Activated CD8-positive, alpha-beta memory T cell treated with anti-CD3 and anti-CD28 coated beads, Interleukin-2, amount 50 U/mL, for 48 hours (primary cell): Measurements from ENCODE around the gene DPEP1.

ENCODE experiments used
- DNase-seq: peaks from one replicate; pipeline ENCODE4 v3.0.0-alpha.2; 2020

Gene DPEP1

DNA sequence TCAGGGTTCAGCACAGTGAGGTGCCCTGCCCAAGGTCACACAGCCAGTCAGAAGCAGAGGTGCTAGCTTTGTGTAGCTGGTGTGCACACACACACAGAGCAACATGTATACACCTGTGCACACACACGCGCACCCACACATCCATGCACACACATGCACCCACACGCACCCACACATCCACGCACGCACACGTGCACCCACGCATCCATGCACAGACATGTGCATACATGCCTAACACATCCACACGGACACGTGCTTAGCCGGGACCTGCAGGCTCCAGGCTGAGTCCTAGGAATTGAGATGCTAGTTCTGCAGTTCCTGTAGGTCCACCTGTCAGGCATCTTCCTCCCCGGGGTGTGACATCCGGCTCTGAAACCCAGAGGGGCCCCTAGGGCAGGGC is 13.0 kb upstream of the DPEP1 start:
- no peak for DNase-seq

DNA sequence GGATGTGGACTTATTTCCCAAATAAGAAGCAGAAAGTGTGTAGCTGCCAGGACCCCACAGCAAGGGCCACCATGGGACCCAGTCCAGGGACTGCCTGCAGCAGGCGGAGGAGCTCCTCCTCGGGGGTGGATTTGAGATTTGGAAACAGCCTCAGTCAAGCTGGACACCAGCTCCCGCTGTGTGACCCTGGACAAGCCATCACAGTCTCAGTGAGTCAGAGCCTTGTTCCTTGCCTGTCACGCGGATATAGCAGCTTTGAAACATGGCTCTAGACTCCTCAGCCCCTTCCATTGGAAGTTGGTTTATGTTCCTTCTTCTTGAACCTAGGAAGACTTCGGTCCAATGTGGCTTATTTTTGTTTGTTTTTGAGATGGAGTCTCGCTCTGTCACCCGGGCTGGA is 12.5 kb upstream of the DPEP1 start:
- DNase-seq = no peak

DNA sequence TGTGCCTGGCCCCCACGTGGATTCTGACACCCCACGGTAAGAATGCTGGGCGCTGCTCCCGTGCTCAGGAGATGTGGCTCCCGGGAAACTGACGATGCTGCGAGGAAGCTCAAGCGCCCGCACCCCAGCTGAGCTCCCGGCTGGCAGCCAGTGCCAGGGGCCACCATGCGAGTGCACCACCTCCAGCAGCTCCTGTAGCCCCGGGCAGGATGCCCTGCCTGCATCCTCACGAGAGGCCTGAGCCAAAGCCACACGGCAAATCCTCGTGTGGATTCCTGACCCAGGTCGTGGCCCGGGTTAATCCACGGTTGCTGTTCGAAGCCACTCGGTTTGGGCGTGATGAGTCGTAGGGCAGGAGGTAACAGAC is 11.6 kb upstream of the DPEP1 start:
- DNase-seq = no peak

DNA sequence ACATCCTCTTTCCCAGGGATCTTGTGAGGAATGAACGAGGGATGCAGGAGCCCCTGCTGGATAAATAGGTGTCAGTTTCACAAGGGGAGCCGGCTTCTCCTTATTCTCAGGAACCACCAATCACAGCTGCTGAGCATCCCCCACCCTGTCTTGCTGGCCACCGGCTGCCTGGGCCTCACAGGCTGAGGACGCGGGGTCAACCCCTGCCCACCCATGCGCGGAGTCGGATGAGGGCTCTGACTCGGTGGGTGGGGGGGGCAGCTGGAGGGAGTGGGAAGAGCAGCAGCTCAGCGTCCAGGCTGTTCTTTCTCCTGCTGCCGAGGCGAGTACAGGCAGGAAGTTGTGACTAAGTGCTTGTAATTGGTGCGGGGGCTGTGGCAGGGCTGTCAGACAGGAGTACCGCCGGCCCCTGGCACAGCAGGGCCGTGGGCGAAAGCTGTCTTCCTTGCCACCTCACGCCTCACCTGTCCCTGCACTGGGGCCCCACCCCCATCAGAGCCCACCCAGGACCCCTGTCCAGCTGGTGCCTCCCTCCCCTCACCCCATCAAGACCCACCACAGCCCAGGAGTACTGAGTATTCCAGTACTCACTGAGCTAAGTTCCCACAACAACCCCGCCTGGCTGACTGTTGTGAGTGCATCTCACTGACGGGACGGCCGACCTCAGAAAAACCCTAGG is 11.0 kb upstream of the DPEP1 start:
- DNase-seq = peak; percentile 78

DNA sequence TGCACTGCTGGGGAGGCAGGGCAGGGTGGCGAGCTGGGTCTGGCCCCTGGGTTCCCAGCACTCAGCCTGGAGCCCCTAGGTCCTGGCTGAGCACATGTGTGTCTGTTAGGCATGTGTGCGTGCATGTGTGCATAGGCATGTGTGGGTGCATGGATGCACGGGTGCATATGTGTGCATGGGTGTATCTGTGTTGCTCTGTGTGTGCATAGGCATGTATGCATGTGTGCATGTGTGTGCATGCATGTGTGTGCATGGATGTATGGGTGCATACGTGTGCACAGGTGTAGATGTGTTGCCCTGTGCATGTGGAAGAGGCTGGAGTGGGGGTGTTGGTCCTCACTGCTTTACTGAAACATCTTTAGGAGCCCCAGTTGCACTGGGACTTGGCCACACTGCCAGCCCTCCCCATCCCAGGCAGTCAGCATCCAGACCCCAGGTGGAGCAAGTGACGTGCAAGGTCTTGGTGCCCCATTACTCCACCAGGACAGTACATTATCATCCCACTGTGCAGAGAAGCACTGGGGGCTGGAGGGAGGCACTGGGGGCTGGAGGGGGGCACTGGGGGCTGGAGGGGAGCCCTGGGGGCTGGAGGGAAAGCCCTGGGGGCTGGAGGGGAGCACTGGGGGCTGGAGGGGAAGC is 10.4 kb upstream of the DPEP1 start:
- DNase-seq = no peak

DNA sequence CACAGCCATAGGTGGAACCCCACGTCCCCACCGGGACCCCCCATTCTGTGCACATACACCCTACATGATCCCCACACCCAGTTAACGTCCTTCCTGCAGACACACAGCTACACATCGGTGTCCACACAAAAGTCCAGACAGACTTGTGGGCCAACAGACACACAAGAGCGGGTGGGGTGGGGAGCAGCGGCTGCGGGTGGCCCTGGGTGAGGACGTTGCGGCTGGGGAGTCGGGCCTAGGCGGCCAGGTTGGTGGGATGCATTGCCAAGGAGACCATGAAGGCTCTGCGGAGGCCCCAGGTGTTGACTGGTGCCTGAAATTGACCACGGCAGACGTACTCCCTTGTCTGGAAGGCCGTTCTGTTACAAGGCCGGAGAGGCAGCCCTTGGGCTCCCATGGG is 8.7 kb upstream of the DPEP1 start:
- DNase-seq = no peak

DNA sequence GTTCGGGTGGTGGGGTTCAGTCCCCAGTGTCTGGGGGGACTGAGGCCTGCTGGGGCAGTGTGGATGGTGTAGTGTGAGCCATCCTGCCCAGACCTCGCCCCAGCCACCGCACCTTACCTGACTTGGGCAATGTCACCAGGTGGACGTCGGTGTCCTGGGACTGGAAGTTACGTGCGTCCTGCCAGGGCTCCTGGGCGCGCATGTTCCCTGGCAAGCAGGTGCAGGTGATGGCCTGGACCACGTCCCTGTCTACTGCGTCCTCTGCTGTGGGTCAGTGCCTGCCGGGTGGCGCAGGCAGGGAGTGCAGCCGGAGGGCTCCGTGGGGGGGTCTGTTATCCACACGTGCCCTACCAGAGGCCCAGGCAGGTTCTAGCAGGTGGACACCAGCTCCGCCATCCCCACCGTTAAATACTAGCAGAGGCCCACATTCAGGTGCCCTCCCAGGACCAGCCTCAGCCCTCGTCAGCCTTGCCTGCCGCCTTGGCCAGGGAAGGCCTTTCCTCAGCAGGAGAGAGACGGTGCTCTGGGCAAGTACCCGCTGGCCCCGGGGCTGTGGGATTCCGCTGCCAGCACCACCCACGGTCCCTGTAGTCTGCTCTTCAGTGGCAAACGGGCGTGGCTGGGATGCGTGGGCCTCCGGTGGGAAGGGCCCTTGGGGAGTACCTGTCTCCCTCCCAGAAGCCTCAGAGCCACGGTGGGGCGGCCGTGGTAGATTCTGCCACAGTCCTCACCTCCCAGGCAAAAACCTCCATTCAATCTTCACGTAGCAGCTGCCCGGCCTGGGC is 8.1 kb upstream of the DPEP1 start:
- DNase-seq = no peak

DNA sequence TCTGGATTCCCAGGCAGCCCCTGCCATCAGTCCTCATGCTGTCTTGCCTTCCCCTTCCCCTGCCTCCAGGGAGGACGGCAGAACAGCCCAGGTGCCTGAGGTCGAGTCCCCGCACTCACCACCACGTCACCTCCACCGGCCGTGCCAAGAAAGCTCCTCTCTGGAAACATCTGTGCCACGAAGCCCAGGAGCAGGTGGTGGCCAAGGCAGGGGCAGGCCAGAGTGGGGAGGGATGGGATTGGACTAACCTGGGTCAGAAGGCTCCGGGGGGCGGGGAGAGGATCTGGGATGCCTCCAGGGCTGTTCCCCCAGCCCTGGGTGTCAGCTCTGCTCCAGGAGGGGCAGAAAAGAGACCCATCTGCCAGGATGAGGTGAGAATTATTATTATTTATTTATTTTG is 7.4 kb upstream of the DPEP1 start:
- no peak for DNase-seq

DNA sequence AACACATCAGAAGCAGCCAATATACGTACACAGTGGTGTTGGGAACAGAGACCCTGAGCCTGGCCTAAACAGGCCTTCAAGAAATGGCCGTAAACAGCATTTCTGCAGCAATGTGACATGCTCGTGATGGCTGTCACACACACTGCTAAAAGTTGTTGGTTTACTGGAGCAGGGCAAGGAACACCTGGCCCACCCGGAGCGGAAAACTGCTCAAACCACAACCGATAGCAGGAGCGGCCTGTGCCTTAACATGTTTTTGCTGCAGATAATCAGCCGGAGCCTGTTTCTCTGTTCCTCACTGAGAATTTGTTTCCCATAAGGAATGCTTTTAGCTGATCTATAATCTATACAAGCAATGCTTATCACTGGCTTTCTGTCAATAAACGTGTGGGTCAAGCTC is 6.0 kb upstream of the DPEP1 start:
- DNase-seq = no peak

DNA sequence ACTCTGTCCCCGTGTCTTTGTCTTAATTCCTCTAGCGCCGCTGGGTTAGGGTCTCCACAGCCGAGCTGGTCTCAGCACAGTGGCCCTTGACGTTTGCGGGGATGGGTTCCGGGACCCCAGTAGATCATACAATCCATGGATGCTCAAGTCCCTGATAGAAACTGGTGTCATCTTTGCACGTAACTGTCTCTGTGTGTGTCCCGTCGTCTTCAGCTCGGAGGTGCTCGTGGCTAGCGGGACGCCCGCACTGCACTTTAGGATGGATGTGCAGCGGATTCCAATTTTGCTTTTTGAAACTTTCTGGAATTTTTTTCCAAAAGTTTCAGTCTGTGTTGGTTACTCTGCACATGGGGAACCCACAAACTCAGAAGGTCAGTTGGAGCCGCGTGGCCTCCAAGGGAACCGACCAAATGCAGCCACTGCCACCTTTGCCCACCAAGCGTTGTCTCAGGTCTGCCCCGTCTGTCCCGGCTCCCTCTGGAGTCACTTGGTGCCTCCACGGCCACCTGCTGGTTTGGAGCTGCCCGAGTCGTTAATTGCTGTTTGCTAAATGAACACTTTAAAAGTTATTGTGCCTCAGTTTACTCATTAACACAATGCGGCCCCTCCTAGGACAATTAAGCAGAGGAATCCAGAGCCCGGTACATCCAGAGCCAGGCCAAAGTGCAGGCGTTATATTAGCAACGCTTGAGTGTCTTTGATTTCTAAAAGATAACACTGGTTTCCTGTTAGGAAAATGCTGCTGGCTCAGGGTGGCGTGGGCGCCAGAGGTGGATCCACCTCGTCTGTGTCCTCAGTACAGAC is 5.3 kb upstream of the DPEP1 start:
- no peak for DNase-seq

DNA sequence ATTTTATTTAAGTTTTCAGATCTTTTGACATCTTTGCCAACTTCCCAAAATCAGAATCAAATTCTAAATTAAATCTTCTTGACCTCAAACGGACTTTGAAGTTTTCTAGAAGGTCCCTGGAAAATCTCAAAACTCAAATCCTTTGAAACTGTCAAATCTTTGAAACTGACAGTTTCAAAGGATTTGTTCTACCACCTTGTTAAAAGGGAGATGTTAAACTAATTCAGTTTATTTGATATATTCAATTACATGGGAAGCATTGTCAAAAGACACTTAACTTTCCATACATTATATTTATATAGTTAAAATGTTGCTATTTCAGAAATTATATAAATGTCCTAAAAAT is 3.4 kb upstream of the DPEP1 start:
- no peak for DNase-seq

DNA sequence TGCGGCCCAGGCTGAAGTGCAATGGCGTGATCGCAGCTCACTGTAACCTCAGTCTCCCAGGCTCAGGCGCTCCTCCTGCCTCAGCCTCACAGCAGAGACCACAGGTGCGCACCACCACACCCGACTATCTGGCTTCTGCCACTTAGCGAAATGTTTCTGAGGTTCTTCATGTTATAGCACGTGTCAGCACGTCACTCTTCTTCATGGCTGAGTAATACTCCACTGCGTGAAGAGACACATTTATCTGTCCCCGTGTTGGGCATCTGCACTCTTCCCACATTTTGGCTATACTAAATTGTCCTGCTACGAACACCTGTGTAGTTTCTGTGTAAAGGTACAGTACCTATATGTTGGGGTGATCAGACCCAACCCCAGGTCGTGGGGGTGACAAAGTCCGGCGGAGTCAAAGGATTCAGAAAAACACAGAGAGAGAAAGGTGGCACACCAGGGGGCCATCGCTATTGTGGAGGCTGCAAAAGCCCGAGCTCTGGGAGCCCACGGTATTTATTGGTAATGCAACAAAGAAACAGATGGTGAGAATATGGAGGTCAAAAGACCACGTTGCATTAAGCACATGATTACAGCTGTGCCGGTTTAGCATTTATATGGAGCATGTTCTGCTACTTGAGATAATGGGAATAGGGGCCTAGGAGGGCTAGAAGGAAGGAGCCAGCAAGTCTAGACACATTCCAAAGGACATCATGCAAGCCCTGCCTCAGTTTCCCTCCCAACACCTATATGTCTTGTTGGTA is 851 bp upstream of the DPEP1 start:
- no peak for DNase-seq

DNA sequence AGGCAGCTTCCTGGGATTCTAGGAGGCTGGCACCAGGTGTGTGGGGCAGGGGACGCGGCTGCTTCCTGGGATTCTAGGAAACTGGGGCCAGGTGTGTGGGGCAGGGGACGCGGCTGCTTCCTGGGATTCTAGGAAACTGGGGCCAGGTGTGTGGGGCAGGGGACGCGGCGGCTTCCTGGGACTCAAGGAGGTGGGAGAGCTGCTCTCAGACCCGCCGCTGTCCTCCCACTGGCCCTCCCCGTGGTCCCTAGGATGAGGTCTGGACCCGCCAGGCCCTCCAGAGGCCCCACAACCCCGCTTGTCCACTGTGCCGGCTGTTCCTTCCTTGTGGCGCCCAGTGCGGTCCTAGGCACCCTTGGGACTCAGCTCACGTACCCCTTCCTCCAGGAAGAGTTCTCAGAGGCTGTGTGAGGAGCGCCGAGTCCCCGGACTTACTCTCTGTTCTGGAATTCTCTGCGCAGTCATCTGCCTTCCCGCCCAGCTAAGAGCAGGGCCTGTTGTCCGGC is 565 bp downstream of the DPEP1 start:
- no peak for DNase-seq

DNA sequence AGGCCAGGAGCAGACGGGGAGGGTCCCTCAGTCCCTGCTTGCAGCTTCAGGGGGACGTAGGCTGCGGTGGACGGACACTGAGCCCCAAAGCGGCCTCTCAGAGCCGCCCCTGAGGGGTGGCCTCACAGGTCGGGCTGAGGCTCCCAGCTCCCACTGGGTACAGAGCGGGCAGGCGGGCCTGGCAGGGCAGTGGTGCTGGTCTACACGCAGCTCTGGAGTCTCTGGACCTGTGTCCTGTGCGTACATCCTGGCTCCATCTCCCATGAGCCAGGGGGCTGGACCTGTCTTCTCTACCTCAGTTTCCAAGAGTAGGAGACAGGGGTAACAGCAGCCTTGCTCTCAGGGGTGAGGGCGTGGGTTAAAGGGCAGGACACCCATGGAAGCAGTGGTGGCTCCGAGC is 1.7 kb downstream of the DPEP1 start:
- DNase-seq = no peak

DNA sequence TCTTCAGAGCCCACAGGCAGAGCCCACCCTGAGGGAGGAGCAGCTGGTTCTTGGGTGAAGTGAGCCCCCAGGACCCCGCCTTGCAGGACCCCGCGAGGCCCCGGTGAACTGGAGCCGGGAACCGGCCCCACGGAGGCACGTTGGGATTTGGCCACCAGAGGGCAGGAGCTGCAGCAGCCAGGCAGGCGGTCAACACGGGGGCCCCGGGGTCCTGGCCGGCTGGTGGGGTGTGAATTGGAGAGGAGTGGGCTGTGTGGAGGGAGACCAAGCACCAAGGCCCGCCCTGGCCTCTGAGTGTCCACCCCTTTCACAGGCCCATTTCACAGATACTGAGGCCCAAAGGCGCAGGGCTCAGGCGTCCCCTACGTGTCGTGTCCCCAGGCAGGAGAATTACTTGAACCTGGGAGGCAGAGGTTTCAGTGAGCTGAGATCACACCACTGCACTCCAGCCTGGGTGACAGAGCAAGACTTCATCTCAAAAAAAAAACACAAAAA is 2.2 kb downstream of the DPEP1 start:
- DNase-seq = no peak

DNA sequence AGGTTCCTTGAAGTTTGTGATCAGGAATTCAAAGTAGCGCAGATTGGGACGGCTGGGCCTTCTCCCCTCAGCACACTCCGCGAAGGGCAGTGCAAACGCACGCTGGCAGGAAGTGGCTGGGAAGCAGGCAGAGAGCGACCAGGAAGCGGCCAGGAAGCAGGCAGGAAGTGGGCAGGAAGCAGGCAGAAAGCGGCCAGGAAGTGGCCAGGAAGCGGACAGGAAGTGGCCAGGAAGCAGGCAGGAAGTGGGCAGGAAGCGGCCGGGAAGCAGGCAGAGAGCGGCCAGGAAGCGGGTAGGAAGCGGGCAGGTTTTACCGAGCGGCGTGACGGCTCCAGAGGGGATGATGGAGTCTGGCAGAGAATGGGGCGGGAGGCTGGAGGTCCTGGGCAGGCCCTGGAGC is 3.2 kb downstream of the DPEP1 start:
- no peak for DNase-seq

DNA sequence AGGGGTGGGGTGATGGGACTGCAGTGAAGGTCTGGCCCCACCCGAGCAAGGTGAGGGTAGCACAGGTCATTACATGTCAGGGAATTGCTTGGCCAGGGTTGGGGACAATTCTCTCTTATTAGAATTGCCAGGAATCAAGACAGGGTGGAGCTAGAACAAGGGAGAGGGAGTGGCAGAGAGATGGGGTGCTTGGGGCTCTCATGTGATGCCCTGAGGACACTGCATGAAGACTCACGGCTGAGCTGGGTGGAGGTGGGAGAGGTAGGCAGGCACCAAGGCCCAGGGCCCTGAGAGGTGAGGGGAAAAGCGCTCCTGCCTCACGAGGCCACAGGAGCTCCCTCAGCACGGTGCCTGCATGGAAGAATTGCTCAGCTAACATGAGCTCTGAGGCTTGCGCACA is 3.6 kb downstream of the DPEP1 start:
- DNase-seq = no peak

DNA sequence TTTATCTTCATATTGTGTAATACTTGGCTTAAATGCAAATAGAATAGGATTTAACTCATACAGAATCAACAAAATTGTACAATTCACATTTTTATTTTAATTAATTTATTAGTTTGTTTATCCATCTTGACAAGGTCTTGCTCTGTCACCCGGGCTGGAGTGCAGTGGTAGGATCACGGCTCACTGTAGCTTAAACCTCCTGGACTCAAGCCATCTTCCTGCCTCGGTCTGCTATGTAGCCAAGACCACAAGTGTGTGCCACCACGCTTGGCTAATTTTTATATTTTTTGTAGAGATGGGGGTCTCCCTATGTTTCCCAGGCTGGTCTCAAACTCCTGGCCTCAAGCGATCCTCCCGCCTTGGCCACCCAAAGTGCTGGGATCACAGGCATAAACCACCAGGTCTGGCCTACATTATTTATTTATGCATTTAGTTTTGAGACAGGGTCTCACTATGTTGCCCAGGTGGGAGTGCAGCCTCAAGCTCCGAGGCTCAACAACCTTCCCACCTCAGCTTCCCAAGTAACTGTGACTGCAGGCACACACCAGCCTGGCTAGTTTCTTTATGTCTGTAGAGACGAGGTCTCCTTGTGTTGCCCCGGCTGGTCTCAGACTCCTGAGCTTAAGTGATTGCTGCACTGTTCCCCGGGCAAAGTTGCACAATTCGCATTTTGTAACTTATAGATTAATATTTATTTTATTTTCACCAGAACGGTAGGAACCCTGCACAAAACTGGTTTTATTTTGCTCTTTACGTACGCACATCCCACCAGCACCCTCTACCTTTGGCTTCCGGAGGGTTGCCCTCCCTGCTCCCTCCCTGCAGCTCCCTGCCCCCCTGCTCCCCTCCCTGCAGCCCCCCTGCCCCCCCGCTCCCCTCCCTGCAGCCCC is 4.9 kb downstream of the DPEP1 start:
- DNase-seq = no peak

DNA sequence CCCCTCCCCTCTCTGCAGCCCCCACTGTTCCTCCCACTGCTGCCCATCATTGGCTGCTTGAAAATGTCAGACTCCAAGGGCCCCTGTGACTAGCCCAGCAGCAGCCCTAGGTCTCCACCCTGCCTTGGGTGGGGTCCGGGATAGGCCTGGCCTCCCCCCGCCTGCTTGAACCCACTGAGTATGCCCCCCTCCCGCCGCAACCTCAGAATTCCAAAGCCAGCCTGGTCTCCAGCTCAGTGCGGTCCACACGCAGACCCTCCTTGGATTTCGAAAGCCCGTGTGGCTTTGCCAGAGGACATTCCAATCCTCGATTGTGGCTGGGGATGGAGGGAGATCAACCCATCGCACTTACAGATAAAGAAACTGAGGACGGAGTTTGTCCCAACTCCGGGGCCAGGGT is 6.4 kb downstream of the DPEP1 start:
- no peak for DNase-seq

DNA sequence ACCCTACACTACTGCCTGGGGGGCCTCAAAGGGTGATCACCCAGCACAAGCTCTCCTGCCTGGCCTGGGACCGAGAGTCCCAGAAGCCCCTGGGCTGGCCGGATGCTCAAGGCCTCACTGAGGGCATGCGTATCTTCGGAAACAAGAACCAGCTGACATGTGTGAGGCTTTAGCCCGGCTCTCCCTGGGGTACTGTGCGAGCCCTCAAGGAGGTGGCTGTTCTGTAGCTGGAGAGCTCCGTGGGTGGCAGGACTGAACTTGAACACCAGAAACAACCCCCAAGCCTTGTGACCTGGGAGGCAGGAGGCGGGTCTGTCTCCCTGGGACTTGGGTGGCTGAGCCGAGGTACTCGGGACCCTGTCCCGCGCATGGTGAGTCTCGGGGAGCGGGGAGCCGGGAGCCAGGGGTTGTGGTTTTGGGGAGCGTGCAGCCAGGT is 7.0 kb downstream of the DPEP1 start:
- no peak for DNase-seq

DNA sequence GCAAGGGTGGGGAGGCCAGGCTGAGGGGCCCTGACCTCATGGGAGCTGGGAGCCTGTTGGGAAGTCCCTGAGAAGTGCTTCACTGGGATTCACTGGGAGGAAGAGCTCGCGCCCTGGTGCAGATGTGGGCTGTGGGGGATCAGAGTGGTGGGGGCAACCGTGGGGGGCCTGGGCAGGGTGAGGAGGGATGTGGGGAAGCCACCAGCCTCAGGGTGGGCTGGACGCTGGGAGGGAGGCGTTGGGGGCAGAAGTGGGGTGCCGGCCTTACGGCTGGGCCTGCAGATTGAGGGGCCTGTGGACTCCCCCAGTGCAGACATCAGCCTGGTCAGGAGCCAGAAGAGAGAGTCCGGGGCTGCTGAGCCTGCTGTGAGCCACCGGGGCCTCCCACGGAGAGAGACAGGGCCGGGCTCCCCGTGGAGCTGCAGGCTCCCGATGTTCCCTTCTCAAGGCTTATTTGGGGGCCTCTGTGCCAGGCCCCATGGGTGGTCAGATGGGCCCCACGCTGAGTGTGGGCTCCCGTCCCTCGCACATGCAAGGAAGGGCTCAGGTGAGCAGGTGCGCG is 7.8 kb downstream of the DPEP1 start:
- no peak for DNase-seq
